Measurements from ENCODE around the gene SAMD8.

The SAMD8 gene

DNA sequence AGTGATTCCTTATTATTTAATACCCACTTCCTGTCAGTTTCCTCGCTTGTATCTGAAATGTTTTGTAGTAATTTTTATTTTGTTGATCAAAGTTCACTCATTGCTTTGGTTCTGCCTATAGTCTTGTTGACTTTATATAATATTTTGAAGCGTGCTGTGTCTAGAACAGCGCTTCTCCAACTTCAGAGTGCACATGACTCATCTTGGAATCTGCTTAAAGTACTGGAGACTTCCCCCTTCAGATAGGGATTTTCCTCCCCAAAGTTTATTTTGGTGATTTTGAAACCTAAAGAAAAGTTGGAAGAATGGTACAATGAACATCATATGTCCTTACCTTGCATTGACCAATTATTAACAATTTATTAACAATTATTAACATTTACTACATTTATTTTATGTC lies 118.5 kb downstream of the SAMD8 start:
- DNase-seq: peak; percentile 53

DNA sequence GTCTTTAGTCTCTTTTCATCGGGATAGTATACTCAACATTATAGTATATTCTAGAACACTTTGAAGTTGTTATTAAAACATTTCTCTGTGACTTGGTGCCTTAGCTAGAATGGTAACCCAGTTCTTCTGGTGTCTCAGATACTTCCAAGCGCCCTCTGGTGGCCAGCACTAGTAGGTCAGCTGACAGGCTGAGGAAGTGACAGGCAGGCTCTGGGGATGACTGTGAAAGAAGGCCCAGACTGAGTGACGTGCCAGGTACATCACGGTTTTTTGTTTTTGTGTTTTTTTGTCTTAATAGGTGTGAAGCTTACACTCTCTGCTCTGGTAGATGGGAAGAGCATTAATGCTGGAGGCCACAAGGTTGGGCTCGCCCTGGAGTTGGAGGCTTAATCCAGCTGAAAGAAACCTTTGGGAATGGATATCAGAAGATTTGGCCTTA lies 119.2 kb downstream of the SAMD8 start:
- DNase-seq: peak; percentile 83

Data from fibroblast of skin of right biceps (primary cell).